Lung microvascular endothelial cell (primary cell): ENCODE results near the gene CORO2A. TPM values are rescaled to one million over a fixed set of nuclear protein-coding genes. Genes with fewer than 3 reads are reported as not detected.
A peak's percentile ranks its signal among the peaks of the same experiment; 100 is the strongest.

ENCODE experiments used
- DNase-seq, 2 donors: peaks; one replicate each; pipeline versions ENCODE4 v3.0.0 to v3.0.0-alpha.2; 2010; ENCODE audit warnings: low read depth in 2 of 2
- total RNA-seq: library from RNA; depleted of rRNA; stranded (reverse); fragments of >200 nt; gene quantifications from 2 replicates; pipeline ENCODE4 v1.2.1, GENCODE V29; 2014

Gene CORO2A
- total RNA-seq, 1 donor from 2014 or later, result 0.20 TPM

- DNase-seq, result peak in 1 of 2 donors; percentile 7
These were observed 550 bp downstream of the CORO2A start for GRCh38 chr9:98191671-98192502.

GRCh38 chr9:98191181-98191608 is 1.2 kb downstream of the CORO2A start:
- no peak for DNase-seq

DNA sequence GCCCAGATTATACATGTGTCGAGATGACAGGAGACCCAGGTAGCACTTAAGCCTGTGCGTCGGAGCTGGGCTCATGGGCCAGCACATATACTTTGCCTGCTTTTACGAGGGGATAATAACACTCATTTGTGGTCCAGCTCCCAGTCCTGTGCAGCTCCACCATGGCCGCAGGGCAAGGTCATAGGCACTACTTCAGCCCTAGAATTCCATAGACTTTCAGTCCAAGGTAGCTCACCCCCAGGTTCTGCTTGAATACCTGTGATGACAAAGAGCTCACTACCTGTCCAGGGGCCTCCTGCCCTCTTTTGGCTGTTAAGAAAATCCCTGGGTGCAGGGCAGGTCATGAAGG is 1.7 kb downstream of the CORO2A start:
- no peak for DNase-seq

- DNase-seq, result no peak
These were observed 3.0 kb downstream of the CORO2A start for GRCh38 chr9:98189412-98189811.

- no peak for DNase-seq
These were observed 4.5 kb downstream of the CORO2A start for GRCh38 chr9:98187926-98188325.

DNA sequence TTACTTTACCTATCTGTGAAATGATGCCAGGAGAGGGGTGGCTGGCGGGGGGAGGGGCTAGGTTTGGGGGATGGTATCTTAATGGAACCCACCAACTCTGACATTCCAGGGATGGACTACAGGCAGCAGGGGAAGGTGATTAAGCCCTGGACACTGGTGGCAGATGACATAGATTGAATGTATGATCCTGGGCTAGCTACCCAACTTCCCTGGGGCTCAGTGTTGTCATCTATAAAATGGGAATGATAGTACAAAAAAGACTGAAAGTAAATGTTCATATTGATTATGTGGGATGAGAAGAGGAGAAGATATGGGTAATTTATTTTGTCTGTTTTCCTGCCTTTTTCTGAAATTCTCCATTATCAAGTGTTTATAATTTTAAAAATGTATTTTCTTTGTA is 6.2 kb downstream of the CORO2A start:
- DNase-seq, result no peak

DNA sequence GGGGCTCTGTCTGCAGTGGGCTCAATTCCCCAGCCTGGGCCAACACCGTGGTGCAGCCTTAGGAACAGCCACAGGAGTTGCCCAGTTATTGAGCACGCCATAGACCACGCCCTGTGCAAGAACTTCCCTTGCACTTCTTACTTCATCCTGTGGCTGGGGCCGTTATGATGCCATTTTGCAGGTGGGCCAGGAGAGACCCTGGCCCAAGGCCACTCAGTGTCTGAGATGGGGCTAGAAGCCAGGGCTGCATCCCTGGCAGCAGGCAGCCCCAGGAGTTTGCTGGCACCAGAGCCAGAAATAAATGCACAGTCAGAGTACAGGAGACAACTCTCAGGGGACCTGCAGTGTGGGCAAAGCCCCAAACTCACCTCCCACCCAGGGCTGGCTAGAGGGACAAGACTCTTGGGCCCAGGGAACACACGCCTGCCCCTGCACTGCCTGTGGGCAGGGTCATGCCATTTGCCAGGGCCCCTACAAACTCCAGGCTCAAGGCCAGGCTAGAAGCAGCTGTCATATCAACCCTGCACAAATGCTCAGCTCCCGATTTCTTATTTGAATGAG is 6.7 kb downstream of the CORO2A start:
- DNase-seq, result no peak

- no peak for DNase-seq
These were observed 7.3 kb downstream of the CORO2A start for GRCh38 chr9:98185021-98185567.

DNA sequence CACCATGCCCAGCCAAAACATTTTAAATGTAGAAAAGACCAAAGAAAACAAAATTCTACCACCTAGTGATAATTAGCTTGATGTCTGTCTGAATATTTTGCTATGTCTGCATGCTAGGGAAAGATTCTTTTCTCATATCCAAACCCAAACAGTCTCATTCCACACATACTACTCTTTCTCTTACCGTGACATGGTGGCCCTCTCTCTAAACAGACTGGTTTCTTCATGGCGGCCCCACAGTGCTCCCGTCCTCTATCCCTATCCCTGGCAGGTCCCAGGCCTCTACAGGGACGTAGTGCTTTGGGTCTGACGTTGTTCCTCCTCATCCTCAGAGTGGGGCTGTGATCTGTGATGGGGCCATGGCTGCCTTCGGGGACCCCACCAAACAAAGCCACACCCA is 8.1 kb downstream of the CORO2A start:
- DNase-seq, result no peak

- no peak for DNase-seq
These were observed 9.4 kb downstream of the CORO2A start for GRCh38 chr9:98182889-98183599.

GRCh38 chr9:98182069-98182820 is 10.2 kb downstream of the CORO2A start:
- DNase-seq, result no peak

GRCh38 chr9:98181746-98182068 is 10.7 kb downstream of the CORO2A start:
- DNase-seq, result no peak

- no peak for DNase-seq
These were observed 11.4 kb downstream of the CORO2A start for GRCh38 chr9:98180996-98181395.

- DNase-seq, result no peak
These were observed 13.3 kb downstream of the CORO2A start for GRCh38 chr9:98178874-98179850.

GRCh38 chr9:98176391-98177259 is 15.8 kb downstream of the CORO2A start:
- no peak for DNase-seq

DNA sequence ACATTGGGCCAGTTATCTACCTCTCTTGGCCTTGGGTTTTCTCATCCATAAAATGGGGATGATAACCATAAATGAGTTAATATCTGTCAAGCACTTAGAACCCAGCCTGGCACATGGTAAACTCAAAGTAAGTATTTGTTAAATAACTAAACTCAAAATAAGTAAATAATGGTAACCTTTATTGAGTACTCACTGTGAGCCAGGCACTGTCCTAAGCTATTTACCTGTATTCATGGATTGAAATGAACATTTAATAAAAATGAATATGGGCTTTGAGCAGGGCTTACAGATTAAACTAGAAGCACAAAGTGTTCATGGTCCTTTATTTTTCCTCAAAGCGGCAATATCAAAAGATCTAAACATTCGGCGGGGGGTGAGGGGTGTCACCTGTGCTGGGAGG is 16.7 kb downstream of the CORO2A start:
- DNase-seq, result no peak

DNA sequence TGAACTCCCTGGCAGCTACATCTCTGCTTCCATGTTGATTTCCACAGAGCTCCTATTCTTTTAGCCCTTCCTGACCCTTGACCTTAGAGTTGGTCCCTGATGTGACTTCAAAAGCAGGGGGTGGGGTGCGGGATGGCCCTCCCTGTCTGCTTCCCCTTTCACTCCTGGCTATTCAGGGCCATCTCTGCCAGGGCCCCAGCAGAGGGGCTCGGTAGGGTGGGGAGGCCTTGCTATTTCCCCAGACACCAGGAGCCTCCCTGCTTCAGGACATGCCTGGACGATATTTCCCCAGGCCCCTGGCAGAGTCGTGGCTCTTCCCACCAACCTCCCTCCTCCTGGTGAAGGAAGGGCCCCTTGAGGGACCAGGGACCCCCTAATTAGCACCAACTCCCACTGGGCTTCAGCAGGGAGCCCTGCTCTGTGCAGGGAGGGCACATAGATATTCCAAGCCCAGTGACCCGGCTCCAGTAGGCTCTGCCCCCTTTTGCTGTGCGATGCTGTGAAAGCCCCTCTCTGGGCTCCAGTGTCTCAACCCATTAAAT is 17.3 kb downstream of the CORO2A start:
- DNase-seq, result no peak

DNA sequence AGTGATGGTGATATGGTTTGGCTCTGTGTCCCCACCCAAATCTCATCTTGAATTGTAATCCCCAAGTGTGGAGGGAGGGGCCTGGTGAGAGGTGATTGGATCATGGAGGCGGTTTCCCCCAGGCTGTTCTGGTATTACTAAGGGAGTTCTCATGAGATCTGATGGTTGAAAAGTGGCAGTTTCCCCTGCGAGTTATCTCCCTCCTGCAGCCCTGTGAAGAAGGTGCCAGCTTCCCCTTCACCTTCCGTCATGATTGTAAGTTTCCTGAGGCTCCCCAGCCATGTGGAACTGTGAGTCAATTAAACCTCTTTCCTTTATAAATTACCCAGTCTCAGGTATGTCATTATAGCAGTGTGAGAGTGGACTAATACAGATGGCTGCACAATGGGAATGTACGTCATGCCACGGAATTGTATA is 17.9 kb downstream of the CORO2A start:
- peak in 1 of 2 donors; percentile 33 for DNase-seq

DNA sequence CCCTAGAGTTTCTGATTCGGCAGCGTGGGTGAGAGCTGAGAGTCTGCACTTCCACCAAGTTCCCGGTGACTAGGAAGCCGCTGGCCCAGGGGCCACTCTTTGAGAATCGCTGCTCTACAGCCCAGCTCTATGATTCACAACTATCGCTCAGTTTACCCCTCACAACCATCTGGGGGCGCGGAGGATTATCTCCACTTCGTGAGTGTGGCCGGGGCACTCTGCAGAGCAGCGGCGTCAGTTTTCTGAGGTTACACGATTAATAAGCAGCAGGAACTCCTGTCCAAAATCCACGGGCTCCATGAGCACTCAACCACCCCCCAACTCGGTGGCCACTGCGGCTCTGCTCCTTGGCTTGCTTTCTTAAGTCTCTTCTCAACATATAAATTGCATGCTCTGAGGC is 19.3 kb downstream of the CORO2A start:
- no peak for DNase-seq
